ENCODE measurements around the gene ADGRB2. TPM values are rescaled to one million over a fixed set of nuclear protein-coding genes. Genes with fewer than 3 reads are reported as not detected.

Gene ADGRB2
- total RNA-seq, 4 donors from 2014 or later = 1.1 to 2.2 (median 1.7) TPM; not detected in 1

DNA sequence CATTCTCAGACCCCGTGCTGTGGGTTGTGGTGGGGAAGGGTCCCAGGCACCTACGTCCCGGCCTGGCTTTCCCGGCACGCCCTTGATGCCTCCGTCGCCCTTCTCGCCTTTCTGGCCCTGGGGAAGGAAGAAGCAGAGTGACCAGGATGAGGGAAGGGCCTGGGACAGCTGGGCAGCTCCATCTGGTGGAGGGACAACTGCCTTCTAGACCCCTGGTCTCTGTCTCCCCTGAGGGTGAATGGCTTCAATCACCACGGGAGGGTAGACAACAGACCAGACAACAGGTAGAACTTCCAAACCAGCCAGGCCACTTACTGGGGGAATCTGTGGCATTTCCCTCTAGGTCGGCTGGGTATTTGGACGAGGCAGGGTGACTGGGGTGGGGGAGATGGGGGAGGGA lies 72.2 kb downstream of the ADGRB2 start:
- no peak overlapping the region for H3K4me3 ChIP-seq
- no peaks in the 10 kb centered on the region for H3K9me3 ChIP-seq
- H3K27me3 ChIP-seq = no peaks in the 10 kb centered on the region
- H3K4me1 ChIP-seq = no peaks in the 10 kb centered on the region
- TF ChIP-seq, protein P1, sequence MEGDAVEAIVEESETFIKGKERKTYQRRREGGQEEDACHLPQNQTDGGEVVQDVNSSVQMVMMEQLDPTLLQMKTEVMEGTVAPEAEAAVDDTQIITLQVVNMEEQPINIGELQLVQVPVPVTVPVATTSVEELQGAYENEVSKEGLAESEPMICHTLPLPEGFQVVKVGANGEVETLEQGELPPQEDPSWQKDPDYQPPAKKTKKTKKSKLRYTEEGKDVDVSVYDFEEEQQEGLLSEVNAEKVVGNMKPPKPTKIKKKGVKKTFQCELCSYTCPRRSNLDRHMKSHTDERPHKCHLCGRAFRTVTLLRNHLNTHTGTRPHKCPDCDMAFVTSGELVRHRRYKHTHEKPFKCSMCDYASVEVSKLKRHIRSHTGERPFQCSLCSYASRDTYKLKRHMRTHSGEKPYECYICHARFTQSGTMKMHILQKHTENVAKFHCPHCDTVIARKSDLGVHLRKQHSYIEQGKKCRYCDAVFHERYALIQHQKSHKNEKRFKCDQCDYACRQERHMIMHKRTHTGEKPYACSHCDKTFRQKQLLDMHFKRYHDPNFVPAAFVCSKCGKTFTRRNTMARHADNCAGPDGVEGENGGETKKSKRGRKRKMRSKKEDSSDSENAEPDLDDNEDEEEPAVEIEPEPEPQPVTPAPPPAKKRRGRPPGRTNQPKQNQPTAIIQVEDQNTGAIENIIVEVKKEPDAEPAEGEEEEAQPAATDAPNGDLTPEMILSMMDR (IDR thresholded peaks at IDR 0.05 in 4 of 5, conservative IDR thresholded peaks at IDR 0.05 in 1 of 5) = no peak
- TF ChIP-seq POLR2A (IDR thresholded peaks at IDR 0.05) = no peak
- H3K36me3 ChIP-seq = no peaks in the 10 kb centered on the region
- ATAC-seq (no peak), DNase-seq (no peak)
- in situ Hi-C loops (cut with MboI; ENCODE audit: low sequenced_read_pairs in 4 of 4) = no loop called here
- intact Hi-C loops (cut with DNase I; ENCODE audit: low total_unique reads) = no loop called here
- H3K27ac ChIP-seq = no peak overlapping the region

DNA sequence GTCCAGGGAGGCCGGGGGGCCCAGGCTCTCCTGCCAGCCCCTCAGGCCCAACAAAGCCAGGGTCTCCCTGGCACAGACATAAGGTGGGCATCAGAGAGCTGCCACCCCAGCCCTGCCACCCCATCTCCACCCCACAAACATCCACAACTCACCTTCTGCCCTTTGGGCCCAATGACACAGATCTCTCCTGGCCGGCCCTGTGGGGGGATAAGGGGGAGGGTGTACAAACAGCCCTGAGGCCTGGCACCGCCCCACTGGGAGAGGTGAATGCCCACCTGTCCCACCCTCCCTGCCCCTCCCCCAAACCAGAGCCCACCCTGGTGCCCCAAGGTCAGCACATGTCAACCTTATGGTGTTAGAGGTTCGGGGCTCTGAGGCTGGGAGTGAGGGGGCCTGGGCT lies 72.7 kb downstream of the ADGRB2 start:
- no peaks in the 10 kb centered on the region for H3K9me3 ChIP-seq

DNA sequence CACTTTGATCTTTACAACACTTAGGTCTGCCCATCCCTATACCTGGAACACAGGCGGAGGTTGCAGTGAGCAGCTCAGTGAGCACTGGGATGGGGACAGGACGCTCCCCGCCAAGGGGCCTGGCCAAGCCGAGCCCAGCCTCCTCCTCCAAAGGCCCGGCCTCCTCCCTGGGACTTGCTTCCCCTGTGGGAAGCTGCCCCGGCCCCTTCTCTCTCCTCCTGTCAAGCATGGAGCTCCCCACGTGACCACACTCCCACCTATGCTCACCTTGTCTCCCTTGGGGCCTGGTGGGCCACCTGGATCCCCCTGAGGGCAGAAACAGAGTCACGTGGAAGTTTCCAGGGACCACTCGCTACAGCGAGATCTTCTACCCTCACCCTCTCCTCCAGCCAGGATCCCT lies 73.2 kb downstream of the ADGRB2 start:
- Histone ChIP-seq H3K4me1 (no peaks in the 10 kb centered on the region), H3K9me3 (no peaks in the 10 kb centered on the region), H3K36me3 (no peaks in the 10 kb centered on the region), H3K27me3 (no peaks in the 10 kb centered on the region), H3K27ac (no peak overlapping the region), H3K4me3 (no peak overlapping the region)
- ATAC-seq (no peak), DNase-seq (no peak)
- in situ Hi-C loops (cut with MboI; ENCODE audit: low sequenced_read_pairs in 4 of 4) (no loop called here), intact Hi-C loops (cut with DNase I; ENCODE audit: low total_unique reads) (no loop called here)
- TF ChIP-seq, protein P1 (IDR thresholded peaks at IDR 0.05 in 4 of 5, conservative IDR thresholded peaks at IDR 0.05 in 1 of 5) = no peak
- TF ChIP-seq POLR2A (IDR thresholded peaks at IDR 0.05) = no peak

More for the DNA sequence above, 72.7 kb downstream of the ADGRB2 start:
- H3K36me3 ChIP-seq = no peaks in the 10 kb centered on the region
- no peaks in the 10 kb centered on the region for H3K27me3 ChIP-seq
- intact Hi-C loops (cut with DNase I; ENCODE audit: low total_unique reads) (no loop called here), in situ Hi-C loops (cut with MboI; ENCODE audit: low sequenced_read_pairs in 4 of 4) (no loop called here)
- H3K4me3 ChIP-seq = no peak overlapping the region
- ATAC-seq = no peak
- H3K27ac ChIP-seq = no peak overlapping the region
- no peak for DNase-seq
- TF ChIP-seq POLR2A (IDR thresholded peaks at IDR 0.05) = no peak
- H3K4me1 ChIP-seq = no peaks in the 10 kb centered on the region

DNA sequence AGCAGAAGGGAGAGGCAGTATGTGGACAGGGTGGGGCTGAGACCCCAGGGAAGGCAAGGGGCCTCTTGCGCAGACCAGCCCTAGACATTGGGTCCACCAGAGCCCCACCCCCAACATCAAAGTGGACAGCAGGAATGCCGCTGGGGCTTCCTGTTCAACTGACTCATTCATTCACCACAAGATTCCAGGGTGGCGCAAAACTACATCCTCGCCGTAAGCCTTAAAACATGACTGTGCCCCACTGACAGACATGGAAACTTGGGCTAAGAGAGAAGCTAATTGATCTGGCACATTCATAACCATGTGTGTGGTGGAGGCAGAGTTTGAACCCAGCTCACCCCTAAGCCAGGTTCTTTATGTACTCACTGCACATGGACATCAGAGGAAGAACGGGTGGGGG lies 74.3 kb downstream of the ADGRB2 start:
- Histone ChIP-seq H3K27ac (no peak overlapping the region), H3K36me3 (no peaks in the 10 kb centered on the region), H3K4me1 (no peaks in the 10 kb centered on the region), H3K4me3 (no peak overlapping the region), H3K27me3 (no peaks in the 10 kb centered on the region), H3K9me3 (no peaks in the 10 kb centered on the region)
- TF ChIP-seq, protein P1 (IDR thresholded peaks at IDR 0.05 in 4 of 5, conservative IDR thresholded peaks at IDR 0.05 in 1 of 5) = no peak
- TF ChIP-seq POLR2A (IDR thresholded peaks at IDR 0.05) = no peak
- intact Hi-C loops (cut with DNase I; ENCODE audit: low total_unique reads) = no loop called here
- no peak for DNase-seq
- ATAC-seq = no peak
- in situ Hi-C loops (cut with MboI; ENCODE audit: low sequenced_read_pairs in 4 of 4) = no loop called here

DNA sequence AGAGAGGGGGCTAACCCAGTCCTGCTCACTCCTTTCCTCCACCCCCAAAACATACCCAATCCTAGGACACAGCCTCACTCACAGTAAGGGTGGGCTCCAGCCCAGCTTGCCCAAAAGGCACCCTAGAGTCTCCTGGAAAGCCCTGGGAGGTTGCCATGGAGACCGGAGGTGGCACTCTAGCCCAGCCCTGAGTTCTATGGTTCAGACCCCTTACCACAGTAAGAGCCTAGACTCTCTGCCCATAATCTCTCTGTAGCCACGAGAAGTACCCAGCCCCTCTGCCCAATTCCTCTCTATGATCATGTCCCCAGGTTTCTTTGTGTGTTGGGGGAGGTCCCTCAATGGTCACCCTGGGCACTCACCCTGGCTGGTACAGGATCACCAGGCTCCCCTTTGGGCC lies 74.8 kb downstream of the ADGRB2 start:
- Histone ChIP-seq H3K36me3 (no peaks in the 10 kb centered on the region), H3K9me3 (no peaks in the 10 kb centered on the region), H3K27me3 (no peaks in the 10 kb centered on the region), H3K27ac (no peak overlapping the region), H3K4me1 (no peaks in the 10 kb centered on the region), H3K4me3 (no peak overlapping the region)
- ATAC-seq = no peak
- intact Hi-C loops (cut with DNase I; ENCODE audit: low total_unique reads) = no loop called here
- TF ChIP-seq POLR2A (IDR thresholded peaks at IDR 0.05) = no peak
- TF ChIP-seq, protein P1 (IDR thresholded peaks at IDR 0.05 in 4 of 5, conservative IDR thresholded peaks at IDR 0.05 in 1 of 5) = no peak
- DNase-seq = no peak
- in situ Hi-C loops (cut with MboI; ENCODE audit: low sequenced_read_pairs in 4 of 4) = no loop called here

Measured in gastrocnemius medialis (tissue), 4 donors.